Mammary microvascular endothelial cell (primary cell): ENCODE measurements around the gene UQCC5. TPM values are rescaled to one million over a fixed set of nuclear protein-coding genes. Genes with fewer than 3 reads are reported as not detected.

Experiments used
- total RNA-seq: library from RNA; depleted of rRNA; stranded (reverse); fragments of >200 nt; gene quantifications from 2 replicates; pipeline ENCODE4 v1.2.3, GENCODE V29; 2015

UQCC5 gene
- 0.59 and 9.9 TPM in 2 replicates for total RNA-seq

GRCh38 chr3:52536369-52537164 is at the start of gene UQCC5:
TSS of gene UQCC5 (plus strand) at chr3:52536605. CDS start at chr3:52536756, 151 bp downstream.

GRCh38 chr3:52494886-52495495 is 41.4 kb upstream of the UQCC5 start, which contains the start of gene STAB1:
TSS of gene STAB1 (plus strand) at chr3:52495338. CDS start at chr3:52495414, 76 bp downstream.

GRCh38 chr3:52533623-52534280 is 2.7 kb upstream of the UQCC5 start, which contains the start of gene NT5DC2:
TSS of gene NT5DC2 (minus strand) at chr3:52533857. CDS start at chr3:52533737, 120 bp downstream.

Other genes with a start within 250 kb of the UQCC5 start
- 15.0 and 15.6 TPM in 2 replicates for gene GLYCTK, start 248.8 kb upstream of the UQCC5 start, total RNA-seq
- gene DNAH1, start 220.3 kb upstream of the UQCC5 start, total RNA-seq: 1.00 and 1.3 TPM in 2 replicates
- 56.0 and 108 TPM in 2 replicates for gene BAP1, start 126.6 kb upstream of the UQCC5 start, total RNA-seq
- gene PHF7, start 125.9 kb upstream of the UQCC5 start, total RNA-seq: 5.6 and 8.9 TPM in 2 replicates
- gene SEMA3G, start 91.5 kb upstream of the UQCC5 start, total RNA-seq: 3.5 and 3.6 TPM in 2 replicates
- not detected in 2 replicates for gene TNNC1, start 82.6 kb upstream of the UQCC5 start, total RNA-seq
- 24.0 and 27.5 TPM in 2 replicates for gene NISCH, start 81.0 kb upstream of the UQCC5 start, total RNA-seq
- 149 and 154 TPM in 2 replicates for gene STAB1, start 41.3 kb upstream of the UQCC5 start, total RNA-seq
- gene NT5DC2, start 2.7 kb upstream of the UQCC5 start, total RNA-seq: 44.6 and 64.3 TPM in 2 replicates
- 48.8 and 49.8 TPM in 2 replicates for gene PBRM1, start 149.3 kb downstream of the UQCC5 start, total RNA-seq
- 100 and 102 TPM in 2 replicates for gene GNL3, start 149.4 kb downstream of the UQCC5 start, total RNA-seq
- gene GLT8D1, start 169.2 kb downstream of the UQCC5 start, total RNA-seq: 49.4 and 60.7 TPM in 2 replicates
- 189 TPM in 2 replicates for gene SPCS1, start 169.5 kb downstream of the UQCC5 start, total RNA-seq
- gene NEK4, start 234.3 kb downstream of the UQCC5 start, total RNA-seq: 12.1 and 15.1 TPM in 2 replicates
- gene ITIH1, start 241.0 kb downstream of the UQCC5 start, total RNA-seq: not detected in 2 replicates